Lung (tissue), 12 donors: Measurements from ENCODE around the gene PODN. TPM values are rescaled to one million over a fixed set of nuclear protein-coding genes. Genes with fewer than 3 reads are reported as not detected.

Experiments used
- ATAC-seq: fragments of 200-7000 bp; cut with Tn5 transposase; one replicate; pipeline ENCODE4 v1.9.1; 2020; ENCODE audit warnings: moderate number of reproducible peaks; ENCODE audit not compliant: insufficient read depth, low FRiP score
- DNase-seq, 3 donors: peaks; one replicate each; pipeline ENCODE4 v3.0.0-alpha.2; 2013 to 2017
- H3K27ac ChIP-seq, 2 donors: one replicate each; pipeline ENCODE4 v1.5.1; 2013; ENCODE audit warnings: mild to moderate bottlenecking in 2 of 2, moderate library complexity in 2 of 2, control low read depth in 1 of 2, inconsistent platforms in 1 of 2, low read depth in 1 of 2, low read length in 1 of 2
- H3K27me3 ChIP-seq, 3 donors: one replicate each; pipeline ENCODE4 v1.5.1; 2013; ENCODE audit warnings: low read length in 2 of 3; ENCODE audit not compliant: control insufficient read depth in 3 of 3, insufficient read depth in 3 of 3
- H3K36me3 ChIP-seq, 4 donors: one replicate each; pipeline ENCODE4 v1.5.1; 2013; ENCODE audit warnings: low read length in 4 of 4, mild to moderate bottlenecking in 1 of 4, moderate library complexity in 1 of 4; ENCODE audit not compliant: control insufficient read depth in 4 of 4, insufficient read depth in 4 of 4
- H3K4me1 ChIP-seq, 5 donors: one replicate each; pipeline ENCODE4 v1.5.1; 2013; ENCODE audit warnings: low read length in 5 of 5, mild to moderate bottlenecking in 2 of 5, moderate library complexity in 1 of 5; ENCODE audit not compliant: control insufficient read depth in 5 of 5, insufficient read depth in 5 of 5
- H3K4me3 ChIP-seq: one replicate; pipeline ENCODE4 v1.5.1; 2013; ENCODE audit warnings: mild to moderate bottlenecking, control low read depth, moderate library complexity
- H3K9ac ChIP-seq, 2 donors: one replicate each; pipeline ENCODE4 v1.5.1; 2013; ENCODE audit warnings: low read length in 2 of 2, control low read depth in 1 of 2; ENCODE audit not compliant: insufficient read depth in 1 of 2
- H3K9me3 ChIP-seq, 4 donors: one replicate each; pipeline ENCODE4 v1.5.1; 2013; ENCODE audit warnings: low read length in 3 of 4, mild to moderate bottlenecking in 1 of 4, moderate library complexity in 1 of 4; ENCODE audit not compliant: control insufficient read depth in 4 of 4, insufficient read depth in 3 of 4
- CTCF ChIP-seq: IDR thresholded peaks from 2 replicates; pipeline ENCODE4 v1.5.1; 2012; ENCODE audit warnings: mild to moderate bottlenecking; ENCODE audit errors: control extremely low read depth, extremely low read depth
- WGBS, 2 donors: extraction: QIAGEN DNeasy Blood & Tissue Kit; methylation state at CpG; one replicate each; pipeline ENCODE4 v1.1.7; 2013; 5-methylcytosine and 5-hydroxymethylcytosine counted together
- polyA plus RNA-seq, 2 donors: library from polyadenylated mRNA; stranded (reverse); fragments of 200-250 nt; gene quantifications; one replicate each; pipeline ENCODE4 v1.2.1, GENCODE V29; 2013
- total RNA-seq, 2 donors: library from RNA; depleted of rRNA in 1 of 2; stranded (reverse); fragments of >200 nt in 1 of 2; gene quantifications; one replicate each; pipeline ENCODE4 v1.2.1, GENCODE V29; 2014 to 2021
- donor health status: control.
- donor health status: control.
- donor health status: Bipolar disorder and iron deficiency.
- donor health status: healthy.
- donor health status: DM: yes; HTN: yes; CAD: no.

The PODN gene
- total and polyA plus RNA-seq, 4 donors, result 12.9 to 40.9 (median 21.7) TPM

GRCh38 chr1:53111693-53112092 lies 49.7 kb downstream of the PODN start:
- H3K9me3 ChIP-seq, result peaks cover 0 to 4% (median 0%) of the 10 kb centered on the region in 4 donors
- H3K27me3 ChIP-seq, result no peaks in the 10 kb centered on the region
- H3K27ac ChIP-seq, result no peak overlapping the region
- DNase-seq (no peak), ATAC-seq (no peak)
- no peak for TF ChIP-seq CTCF
- WGBS, 2 donors, result 72 to 83% methylated on average over 5 of the region's 5 CpGs
- H3K4me3 ChIP-seq, result no peak overlapping the region
- no peaks in the 10 kb centered on the region for H3K36me3 ChIP-seq
- H3K4me1 ChIP-seq, result peaks cover 0 to 49% (median 24%) of the 10 kb centered on the region in 5 donors
- H3K9ac ChIP-seq, result no peak overlapping the region

GRCh38 chr1:53112271-53112774 lies 50.3 kb downstream of the PODN start:
- Histone ChIP-seq H3K27ac (no peak overlapping the region), H3K36me3 (no peaks in the 10 kb centered on the region), H3K4me1 (peaks cover 0 to 49% (median 24%) of the 10 kb centered on the region in 5 donors), H3K9me3 (peaks cover 0 to 4% (median 0%) of the 10 kb centered on the region in 4 donors), H3K9ac (no peak overlapping the region), H3K4me3 (no peak overlapping the region), H3K27me3 (no peaks in the 10 kb centered on the region)
- WGBS, 2 donors, result 63 to 84% methylated on average over 2 of the region's 2 CpGs
- no peak for ATAC-seq
- DNase-seq, result no peak
- TF ChIP-seq CTCF, result no peak

GRCh38 chr1:53112861-53113260 lies 50.8 kb downstream of the PODN start:
- ATAC-seq (no peak), DNase-seq (no peak)
- H3K4me3 ChIP-seq, result no peak overlapping the region
- peaks cover 0 to 44% (median 24%) of the 10 kb centered on the region in 5 donors for H3K4me1 ChIP-seq
- no peak for TF ChIP-seq CTCF
- no peak overlapping the region for H3K9ac ChIP-seq
- H3K9me3 ChIP-seq, result peaks cover 0 to 4% (median 0%) of the 10 kb centered on the region in 4 donors
- H3K36me3 ChIP-seq, result no peaks in the 10 kb centered on the region
- 87 to 89% methylated on average over 4 of the region's 4 CpGs for WGBS, 2 donors
- H3K27ac ChIP-seq, result no peak overlapping the region
- no peaks in the 10 kb centered on the region for H3K27me3 ChIP-seq

- no peak overlapping the region for H3K27ac ChIP-seq
- H3K36me3 ChIP-seq, result no peaks in the 10 kb centered on the region
- H3K9me3 ChIP-seq, result peaks cover 0 to 4% (median 0%) of the 10 kb centered on the region in 4 donors
- no peak for TF ChIP-seq CTCF
- DNase-seq (no peak), ATAC-seq (no peak)
- no peaks in the 10 kb centered on the region for H3K27me3 ChIP-seq
- H3K9ac ChIP-seq, result no peak overlapping the region
- peaks cover 0 to 41% (median 22%) of the 10 kb centered on the region in 5 donors for H3K4me1 ChIP-seq
- 92 to 95% methylated on average over 4 to 6 of the region's 6 CpGs for WGBS, 2 donors
- H3K4me3 ChIP-seq, result no peak overlapping the region
Observed at GRCh38 chr1:53114090-53114489, 52.1 kb downstream of the PODN start.
